GM19372 (cell line): ENCODE measurements around the gene ELMO2.

ENCODE experiments used
- ATAC-seq: cut with Tn5 transposase; IDR thresholded peaks from one replicate; pipeline ENCODE4 v1.9.1; 2021; ENCODE audit warnings: mild to moderate bottlenecking, low read depth, moderate library complexity; ENCODE audit not compliant: unreplicated experiment

Gene ELMO2

DNA sequence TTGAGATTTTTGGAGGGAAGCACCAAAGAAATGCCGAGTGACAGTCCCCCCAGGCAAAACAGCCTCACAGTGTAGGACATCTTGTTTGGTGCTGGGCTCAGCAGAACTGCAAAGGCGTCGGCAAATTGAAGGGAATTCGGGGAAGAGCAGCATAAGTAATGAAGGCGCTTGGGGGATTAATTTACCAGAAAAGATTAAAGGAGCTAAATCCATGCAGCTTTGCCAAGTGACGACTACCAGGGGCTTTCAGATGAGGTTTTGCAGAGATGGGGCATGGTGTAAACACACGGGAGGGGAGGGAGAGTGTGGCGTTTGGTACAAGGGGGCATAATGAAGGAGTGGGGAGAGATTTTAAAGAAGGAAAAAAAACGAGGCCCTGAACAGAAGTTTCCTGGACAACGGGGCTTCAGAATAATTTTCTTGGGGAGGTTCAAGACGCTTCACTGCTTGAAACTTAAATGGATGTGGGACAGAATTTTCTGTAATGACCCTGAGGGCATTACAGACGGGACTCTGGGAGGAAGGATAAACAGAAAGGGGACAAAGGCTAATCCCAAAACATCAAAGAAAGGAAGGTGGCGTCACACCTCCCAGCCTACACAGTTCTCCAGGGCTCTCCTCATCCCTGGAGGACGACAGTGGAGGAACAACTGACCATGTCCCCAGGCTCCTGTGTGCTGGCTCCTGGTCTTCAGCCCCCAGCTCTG is 52.8 kb downstream of the ELMO2 start:
- ATAC-seq = no peak

DNA sequence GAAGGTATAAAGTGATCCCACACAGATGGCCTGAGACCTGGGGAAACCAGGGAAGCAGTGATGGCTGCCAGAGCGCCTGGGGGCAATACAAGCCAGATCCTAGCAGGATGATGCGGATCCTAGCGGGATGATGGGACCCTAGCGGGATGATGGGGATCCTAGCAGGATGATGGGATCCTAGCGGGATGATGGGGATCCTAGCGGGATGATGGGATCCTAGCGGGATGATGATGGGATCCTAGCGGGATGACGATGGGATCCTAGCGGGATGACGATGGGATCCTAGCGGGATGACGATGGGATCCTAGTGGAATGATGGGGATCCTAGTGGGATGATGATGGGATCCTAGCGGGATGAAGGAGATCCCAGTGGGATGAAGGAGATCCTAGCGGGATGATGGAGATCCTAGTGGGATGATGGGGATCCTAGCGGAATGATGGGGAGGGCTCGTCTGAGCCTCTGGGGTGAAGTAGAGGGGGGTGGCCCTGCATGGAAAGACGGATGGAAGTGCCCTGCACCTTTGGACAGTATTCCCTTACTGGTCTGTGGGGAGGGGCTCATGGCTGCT is 54.0 kb downstream of the ELMO2 start:
- no peak for ATAC-seq

DNA sequence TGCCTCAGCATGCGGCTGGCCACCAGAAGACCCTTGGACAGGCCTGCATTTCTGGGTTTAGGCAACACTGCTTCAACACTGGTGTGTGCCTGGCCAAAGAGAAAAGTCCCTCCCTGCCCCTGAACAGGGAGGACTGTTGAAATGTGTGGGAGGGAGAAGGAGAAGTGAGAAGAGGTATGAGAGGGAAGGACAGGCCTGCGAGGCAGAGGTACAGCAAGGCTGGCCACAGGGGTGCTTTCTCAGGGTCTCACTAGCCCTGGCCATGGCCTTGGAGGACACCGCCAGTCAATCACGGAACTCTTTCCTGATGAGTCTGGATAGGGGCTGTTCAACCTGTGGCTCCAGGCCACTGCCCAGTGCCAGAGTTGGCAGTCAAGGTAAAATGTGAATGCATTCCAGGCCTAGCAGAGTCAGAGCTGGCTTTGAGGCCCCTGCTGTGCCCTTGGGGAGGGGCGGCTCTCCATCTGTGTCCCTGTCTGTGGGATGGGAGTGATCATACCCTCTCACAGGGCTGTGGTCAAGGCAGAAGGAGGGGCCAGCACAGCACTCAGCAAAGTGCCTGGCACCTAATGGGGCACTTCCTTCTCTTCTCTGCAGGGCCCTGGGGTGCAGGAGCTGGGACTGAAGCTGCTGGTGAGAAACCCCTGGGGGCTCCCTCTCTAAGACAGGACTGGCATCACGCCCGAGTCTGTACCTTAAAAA is 54.9 kb downstream of the ELMO2 start:
- ATAC-seq = peak; percentile 42

DNA sequence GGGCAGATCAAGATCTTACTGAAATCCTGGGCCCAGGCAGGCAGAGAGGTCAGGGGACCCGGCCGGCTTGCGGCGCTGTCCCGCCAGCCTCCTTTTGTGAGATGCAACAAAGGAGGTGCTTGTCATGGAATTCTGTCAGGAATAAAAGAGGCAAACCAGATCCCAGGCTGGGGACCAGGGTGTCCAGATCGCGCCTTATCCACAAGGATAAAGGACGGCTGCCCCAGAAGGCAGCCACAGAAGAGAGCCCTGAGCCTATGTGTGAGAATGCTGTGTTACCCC is 55.5 kb downstream of the ELMO2 start:
- ATAC-seq = no peak

DNA sequence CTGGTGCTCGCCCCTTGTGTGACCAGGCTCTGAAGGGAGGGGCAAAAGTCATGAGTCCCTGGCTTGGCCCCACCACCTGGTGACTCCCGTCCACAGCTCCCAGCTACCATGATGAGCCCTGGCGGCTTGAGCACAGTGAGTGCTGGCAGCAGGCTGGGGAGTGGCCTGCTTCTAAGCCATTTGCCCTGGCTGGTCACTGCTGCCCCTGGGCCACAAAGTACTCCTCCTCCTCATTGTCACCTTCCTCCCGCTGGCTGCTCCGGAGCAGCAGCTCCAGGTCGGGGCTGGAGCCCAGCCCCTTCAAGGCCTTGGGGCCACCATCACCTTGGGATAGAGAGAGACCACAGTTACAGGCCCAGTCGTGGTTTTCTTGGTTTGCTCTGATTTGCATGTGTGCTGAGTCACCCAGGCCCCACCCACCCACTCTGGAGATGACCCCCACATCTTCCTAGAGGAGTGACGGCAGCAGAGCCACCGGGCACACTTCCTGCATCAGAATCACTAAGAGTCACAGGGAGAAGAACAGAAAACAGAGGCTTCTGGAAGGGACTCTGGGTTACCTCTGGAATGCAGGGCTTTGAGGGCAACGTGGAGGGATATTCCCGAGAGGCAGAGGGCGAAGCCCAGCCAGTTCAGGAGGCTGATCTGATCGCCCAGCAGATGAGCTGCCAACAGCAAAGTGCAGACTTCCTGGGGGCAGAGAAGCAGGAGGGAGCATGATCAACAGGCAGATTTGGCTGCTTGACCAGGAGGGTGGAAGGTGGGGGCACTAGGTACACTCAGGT is 56.0 kb downstream of the ELMO2 start:
- no peak for ATAC-seq

DNA sequence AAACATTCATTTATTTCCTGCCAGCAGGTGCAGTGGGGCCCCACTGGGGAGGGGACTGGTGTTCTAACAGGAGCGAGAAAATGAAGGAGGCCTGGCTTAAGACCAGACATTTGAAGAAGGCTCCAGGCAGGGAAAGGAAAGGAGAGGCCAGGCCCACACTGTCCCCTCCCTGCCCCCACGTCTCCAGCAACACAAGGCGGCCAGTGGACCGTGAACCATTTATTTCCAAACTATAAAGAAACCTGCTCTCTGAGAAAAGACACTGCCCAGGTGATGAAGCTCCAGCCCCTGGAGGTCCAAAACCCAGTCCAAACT is 56.7 kb downstream of the ELMO2 start:
- ATAC-seq = no peak

DNA sequence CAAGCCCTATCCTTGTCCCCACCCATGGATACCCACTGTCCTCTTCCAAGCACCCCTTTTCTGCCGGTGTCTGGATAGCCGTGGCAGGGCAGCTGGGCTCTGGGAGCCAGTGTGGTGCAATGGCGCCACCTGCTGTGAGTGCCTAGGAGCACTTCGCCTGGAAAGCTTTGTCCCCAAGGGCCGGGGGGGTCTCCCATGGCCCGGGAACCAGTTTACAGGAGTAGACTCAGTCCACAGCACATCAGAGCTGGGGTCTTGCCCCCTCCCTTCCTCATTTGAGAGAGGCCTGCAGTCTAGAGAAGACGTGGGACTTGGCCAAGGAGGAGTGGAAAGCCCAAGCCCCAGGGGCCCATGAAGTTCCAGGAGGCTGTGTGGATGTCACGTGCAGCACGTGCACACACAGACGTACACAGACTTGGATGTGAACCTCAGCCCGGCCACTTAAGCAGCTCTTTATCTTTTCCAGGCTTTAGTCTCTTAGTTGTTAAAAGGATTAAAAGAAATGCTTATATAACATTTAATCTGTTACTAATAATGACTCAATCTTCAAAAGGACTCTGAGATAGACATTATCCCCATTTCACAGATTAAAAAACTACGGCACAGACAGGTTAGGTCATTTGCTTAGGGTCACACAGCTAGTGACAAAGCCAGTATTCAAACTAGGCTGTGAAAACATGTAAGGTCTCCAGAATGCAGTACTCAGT is 57.2 kb downstream of the ELMO2 start:
- no peak for ATAC-seq

DNA sequence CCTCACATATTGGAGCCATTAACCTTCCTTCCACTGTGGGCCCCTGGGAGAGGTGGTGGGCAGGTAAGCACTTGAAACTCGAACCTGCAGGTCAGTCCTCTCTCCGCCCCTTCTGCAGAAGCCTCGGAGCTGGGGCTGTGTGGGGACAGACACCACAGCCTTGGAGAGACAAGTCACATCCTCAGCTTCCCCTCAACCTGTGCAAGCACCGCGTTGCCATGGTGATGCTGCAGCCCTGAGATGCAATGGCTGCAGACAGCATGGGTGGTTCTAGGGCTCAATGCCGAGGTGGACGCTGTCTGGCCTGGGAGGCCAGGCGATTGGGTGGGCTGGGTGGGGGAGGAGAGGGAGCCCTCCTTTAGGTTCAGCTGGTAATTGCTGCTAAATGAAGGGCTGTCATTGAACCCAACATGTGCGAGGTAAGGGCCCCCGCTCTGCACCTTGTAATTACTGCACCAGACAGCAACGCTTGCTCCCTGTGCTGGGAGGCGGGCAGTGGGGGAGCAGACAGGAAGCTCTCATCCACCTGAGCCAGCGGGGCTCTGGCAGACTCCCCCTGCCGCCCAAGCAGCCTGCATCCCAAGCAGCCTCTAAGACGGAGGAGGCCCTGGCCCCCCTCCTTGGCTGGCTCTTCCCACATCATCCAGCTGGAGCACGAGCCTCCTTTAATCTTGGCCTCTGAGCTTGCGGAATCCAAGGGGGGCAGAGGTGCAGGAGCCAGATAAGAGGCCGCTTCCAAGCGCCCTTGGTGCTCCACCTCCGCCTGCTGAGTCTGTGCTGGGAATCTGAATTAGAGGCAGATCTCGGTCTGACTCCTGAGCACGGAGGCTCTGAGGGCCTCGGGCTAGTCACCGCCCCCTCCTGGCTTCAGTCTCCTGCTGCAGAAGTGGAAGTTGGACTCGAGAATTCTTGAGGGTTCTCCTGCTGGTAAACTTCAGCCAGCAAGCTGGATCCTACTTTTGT is 58.3 kb downstream of the ELMO2 start:
- ATAC-seq = no peak

DNA sequence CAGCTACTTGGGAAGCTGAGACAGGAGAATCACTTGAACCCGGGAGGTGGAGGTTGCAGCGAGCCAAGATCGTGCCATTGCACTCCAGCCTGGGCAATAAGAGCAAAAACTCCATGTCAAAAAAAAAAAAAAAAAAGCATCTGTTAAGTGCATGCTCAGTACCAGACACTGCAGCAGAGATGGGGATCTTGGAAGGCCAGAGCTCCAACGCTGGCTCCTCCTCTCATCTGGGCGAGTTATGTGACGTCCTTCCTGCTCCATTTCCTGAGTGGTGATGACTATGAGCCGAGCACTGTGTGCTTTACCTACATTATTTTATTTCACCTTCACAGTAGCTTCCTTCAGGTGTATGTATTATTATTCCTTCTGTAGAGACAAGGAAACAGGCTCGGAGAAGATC is 59.6 kb downstream of the ELMO2 start:
- ATAC-seq = no peak

DNA sequence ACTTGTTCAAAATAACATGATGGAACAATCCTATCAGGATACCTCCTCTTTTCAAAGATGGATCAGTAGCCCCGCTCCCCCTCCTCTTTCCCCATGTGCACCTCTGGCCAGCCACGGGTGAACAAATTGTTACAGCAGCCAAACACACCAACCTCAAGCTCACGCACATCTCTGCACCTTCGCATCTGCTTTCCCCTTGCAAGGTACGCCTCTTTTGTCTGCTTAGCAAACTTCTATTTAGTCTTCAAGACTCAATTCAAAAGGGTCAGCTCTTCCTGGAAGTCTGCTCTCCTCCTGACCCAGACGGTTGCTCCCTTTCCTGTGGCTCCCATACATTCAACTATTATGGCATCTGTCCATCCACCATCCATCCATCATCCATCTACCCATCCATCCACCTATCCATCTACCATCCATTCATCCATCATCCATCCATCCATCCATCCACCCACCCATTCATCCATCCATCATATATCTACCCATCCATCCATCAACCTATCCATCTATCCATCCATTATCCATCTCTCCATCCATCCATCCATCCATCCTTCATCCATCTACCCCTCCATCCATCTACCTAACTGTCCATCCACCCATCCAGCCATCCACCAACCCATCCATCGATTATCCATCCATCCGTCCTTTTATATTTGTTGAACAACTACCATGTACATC is 61.8 kb downstream of the ELMO2 start:
- ATAC-seq = no peak

DNA sequence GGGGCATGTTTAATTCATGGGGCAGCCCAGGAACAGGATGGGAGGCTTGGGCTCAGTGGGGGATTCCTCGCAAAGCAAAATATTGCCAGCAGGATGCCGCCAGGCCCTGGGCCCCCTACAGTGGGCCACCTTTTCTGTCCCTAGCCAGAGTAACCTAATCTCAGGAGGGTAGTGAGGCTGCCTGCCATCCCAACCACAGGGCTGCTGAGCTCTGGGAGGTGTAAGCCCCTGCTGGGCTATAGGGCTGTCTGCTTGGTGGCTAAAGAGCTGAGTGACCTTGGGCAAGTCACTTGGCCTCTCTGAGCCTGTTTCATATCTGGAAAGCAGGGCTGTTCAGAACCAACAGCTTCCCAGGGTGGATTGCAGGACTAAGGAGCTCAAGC is 62.4 kb downstream of the ELMO2 start:
- no peak for ATAC-seq

DNA sequence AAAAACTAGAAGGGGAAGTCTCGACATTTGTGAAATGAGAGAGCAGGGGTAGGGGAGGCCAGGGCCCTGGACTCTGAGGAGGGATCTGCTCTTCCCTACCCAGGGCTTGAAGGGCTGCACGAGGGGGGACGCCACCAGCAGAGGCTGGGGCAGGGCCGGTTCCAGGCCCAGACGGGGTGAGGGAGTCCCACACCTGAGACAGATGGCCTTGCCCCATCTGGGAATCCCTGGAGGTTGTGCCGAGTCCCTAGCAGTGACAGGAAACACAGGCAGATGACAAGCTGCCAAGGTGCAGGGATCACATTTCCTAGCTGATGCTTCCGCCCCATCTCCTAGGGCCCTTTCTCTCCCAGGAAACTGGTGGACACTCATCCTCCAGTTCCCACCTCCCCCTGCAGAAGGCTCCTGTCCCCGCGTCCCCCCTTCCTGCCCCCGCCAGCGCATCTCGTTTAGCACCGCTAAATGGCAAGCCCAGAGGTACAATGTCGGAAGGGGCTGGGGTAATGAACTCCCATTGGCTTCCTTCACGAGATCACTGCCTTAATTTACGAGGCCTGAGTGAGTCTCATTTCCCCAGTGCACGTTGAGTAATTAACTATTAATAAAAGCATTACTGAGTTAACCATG is 63.0 kb downstream of the ELMO2 start:
- ATAC-seq = no peak

DNA sequence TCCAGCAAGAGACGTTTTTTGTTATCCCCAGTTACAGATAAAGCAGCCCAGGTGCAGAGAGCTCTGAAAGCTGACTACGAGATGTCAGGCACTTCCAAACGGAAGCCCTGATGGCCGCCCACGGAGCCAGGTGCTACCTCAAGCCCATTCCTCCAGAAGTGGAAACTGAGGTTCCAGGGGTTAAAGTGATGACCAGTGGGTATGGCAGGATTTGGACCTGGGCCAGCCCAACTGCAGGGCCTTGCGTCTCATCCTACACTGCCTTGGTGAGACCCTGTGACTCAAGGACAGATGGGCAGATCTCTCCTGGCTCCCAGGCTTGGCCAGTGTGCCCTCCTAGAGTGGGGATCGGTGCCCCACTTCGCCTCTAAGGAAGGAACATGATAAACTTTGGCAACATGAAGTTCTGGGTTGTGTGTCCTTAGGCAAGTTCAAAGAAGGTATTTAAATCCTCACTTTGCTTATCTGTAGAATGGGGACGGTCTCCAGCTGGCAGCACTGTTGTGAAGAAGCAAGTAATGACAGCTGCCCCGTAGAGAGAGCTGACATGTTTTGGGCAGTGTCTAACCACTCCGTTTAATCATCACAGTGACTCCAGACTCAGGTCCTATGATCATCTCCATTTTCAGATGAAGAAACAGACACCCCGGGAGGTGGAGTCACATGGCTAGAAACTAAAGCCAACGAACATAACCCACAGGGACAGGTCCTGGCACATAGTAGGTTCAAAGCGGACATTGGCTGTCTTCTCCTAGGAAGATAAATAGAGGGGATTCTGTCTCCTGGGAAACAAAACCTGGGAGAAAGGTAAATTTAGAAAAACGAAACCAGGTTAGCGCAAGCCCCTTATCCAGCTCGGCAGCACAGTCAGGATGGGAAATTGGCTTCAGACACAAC is 63.7 kb downstream of the ELMO2 start:
- ATAC-seq = no peak

DNA sequence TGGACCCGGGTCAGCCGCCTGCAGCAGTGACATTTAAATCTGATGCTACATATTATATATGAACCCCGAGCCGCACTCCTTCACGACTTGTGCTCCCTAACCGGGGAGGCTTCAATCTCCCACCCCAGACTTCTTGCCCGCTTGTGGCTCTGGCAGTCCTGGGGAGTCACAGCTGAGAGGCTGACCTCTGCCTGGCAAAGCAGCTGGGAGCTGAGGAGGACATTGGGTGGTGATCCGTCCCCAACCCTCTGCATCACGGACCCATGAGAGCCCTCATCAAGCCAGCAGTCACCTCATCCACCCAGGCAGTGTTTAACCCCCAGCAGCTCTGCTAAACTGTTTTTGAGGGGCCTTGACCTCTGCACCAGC is 64.4 kb downstream of the ELMO2 start:
- no peak for ATAC-seq

DNA sequence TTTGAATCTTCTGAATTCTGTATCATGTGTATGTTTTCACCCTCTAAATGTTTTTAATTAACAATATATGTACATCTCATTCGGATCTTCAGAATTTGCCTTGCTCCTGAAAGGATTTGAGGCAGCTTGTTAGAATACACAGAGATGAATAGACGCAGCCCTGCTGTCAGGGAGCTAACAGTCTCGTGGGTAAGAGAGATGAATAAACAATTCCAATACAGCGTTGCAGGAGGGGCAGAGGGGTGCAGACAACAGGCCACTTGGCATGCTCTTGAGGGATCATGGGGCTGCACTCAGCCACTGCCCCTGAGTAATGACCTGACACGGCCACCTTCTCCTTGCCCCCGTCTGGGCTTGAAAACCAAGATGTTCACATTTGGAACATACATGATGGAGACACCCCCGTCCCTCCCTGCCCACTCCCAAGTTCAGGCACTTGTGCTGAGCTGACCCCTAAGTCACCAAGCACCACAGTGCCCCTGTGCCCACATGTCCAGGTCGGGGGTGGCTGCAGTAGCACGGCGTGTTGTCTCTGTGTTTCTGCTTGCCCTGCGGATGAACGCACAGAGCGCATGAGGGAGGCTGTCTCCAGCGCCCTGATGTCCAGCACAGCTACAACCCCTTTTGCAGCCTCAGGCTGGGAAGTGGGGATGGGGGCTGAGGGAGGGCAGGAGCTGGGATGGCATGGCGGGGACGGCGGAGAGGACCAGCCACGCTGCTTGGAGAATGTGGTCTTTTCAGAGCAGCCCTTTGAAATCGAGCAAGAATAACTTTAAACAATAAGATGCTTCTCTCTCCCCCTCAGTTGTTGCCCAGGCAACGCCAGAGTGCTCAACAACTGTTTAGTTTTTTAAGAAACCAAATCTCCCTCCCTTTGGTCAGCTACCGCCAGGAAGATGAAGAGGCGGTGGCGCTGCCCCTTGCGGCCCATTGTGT is 65.1 kb downstream of the ELMO2 start:
- no peak for ATAC-seq

DNA sequence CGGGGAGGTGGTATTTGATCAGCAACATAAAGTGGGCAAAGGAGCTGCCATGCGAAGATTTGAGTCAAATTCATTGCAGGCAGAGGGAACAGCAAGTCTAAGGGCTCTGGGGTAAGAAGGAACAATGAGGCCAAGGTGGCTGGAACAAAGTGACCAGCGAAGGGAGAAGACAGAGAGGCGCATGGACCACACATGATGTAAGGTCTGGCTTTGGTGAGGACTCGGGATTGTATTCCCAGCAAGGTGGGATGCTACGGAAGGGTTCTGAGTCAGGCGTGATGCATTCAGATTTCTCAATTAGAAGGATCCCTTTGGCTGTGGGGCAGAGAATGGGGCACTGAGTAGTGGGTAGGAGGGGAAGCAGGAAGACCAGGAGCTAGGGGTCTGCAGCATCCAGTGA is 67.4 kb downstream of the ELMO2 start:
- ATAC-seq = no peak

DNA sequence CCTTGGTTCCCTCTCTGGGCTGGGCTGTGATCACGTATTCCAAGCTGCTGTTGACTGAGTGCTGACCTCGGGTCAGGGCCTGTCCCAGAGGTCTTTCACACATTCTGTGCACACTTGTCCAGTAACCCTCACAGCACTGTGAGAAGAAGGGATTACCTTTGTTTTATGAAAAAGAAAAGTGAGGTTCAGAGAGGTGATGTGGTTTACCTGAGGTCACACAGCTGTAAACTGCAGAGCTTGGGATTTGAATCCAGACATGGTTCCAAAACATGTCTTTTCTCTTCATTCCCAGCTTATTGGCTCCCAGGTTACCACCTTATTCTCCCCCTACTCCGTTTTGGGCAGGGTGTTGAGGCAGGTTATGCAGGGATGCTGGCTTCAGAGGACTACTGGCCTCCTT is 69.7 kb downstream of the ELMO2 start:
- no peak for ATAC-seq
